ENCODE measurements around the gene KBTBD12.

The KBTBD12 gene

DNA sequence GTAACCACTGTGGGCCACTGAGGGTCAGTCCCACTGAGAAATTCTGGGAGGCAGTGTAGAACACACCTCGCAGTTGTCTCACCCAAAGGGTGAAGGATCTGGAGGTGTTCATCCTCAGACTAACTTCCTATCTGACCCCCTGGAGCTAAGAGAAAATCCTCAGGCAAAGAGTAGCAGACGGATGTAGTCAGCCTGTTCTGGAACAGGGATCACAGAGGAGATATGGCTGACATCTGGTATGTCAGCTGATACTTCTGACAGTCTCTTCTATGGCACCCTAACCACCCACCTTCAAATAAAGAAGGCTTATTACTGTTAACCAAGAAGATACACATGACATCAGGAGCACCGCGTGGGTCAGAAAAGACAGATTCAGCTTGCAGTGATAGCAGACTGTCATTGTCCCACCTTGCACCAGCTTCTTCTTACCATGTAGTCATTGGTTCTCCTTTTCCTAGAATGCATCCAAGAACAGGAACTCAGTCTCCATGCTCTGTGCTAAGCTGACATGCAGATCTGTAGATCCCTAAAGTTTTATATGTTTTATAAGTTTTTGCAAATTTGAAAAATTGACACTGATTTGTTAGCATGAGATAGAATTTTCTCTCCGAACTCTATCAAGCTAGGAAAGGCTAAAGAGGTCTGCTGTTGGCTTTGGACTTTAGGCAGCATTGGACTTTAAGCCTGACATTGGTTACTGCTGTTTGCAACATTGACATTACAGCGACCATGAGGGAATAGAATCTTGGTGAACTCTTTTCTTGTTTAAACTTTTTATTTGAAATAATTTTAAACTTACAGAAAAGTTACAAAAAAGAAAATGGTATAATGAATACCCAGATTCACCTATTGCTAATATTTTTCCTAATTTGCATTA, 60.4 kb downstream of the KBTBD12 start:
- Mint-ChIP-seq H3K9me3 (no peaks in the 10 kb centered on the region), H3K4me3 (no peak overlapping the region), H3K27me3 (peaks cover 12% of the 10 kb centered on the region), H3K4me1 (ENCODE audit: low read depth) (no peaks in the 10 kb centered on the region), H3K27ac (no peak overlapping the region), H3K36me3 (ENCODE audit: low read depth) (no peaks in the 10 kb centered on the region)

- Mint-ChIP-seq H3K36me3 (ENCODE audit: low read depth) (no peaks in the 10 kb centered on the region), H3K27me3 (peaks cover 5% of the 10 kb centered on the region), H3K4me1 (ENCODE audit: low read depth) (no peaks in the 10 kb centered on the region), H3K27ac (no peak overlapping the region), H3K4me3 (no peak overlapping the region), H3K9me3 (no peaks in the 10 kb centered on the region)
These were observed 63.6 kb downstream of the KBTBD12 start for GRCh38 chr3:127978636-127979035.

DNA sequence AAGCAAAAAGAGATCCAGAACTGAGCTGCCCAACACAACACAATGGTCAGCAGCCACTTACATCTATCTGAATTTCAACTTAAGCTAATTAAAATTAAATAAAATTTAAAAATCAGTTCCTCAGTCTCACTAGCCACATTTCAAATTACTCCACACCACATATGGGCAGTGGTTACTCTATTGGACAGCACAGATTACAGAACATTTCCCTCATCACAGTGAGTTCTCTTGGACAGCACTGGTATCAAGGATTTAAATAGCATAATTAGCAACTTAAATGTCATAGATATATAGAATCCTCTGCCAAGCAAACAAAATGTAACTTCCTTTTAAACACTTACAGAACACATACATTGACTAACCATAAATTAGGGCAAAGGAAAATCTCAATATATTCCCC, 64.4 kb downstream of the KBTBD12 start:
- no peaks in the 10 kb centered on the region for H3K9me3 Mint-ChIP-seq
- no peak overlapping the region for H3K27ac Mint-ChIP-seq
- no peaks in the 10 kb centered on the region for H3K36me3 Mint-ChIP-seq (ENCODE audit: low read depth)
- no peak overlapping the region for H3K4me3 Mint-ChIP-seq
- peaks cover 5% of the 10 kb centered on the region for H3K27me3 Mint-ChIP-seq
- H3K4me1 Mint-ChIP-seq (ENCODE audit: low read depth) = no peaks in the 10 kb centered on the region

GRCh38 chr3:127981097-127981496, 66.1 kb downstream of the KBTBD12 start:
- peaks cover 4% of the 10 kb centered on the region for H3K27me3 Mint-ChIP-seq
- no peaks in the 10 kb centered on the region for H3K9me3 Mint-ChIP-seq
- no peak overlapping the region for H3K4me3 Mint-ChIP-seq
- H3K36me3 Mint-ChIP-seq (ENCODE audit: low read depth) = no peaks in the 10 kb centered on the region
- H3K4me1 Mint-ChIP-seq (ENCODE audit: low read depth) = no peaks in the 10 kb centered on the region
- H3K27ac Mint-ChIP-seq = no peak overlapping the region

DNA sequence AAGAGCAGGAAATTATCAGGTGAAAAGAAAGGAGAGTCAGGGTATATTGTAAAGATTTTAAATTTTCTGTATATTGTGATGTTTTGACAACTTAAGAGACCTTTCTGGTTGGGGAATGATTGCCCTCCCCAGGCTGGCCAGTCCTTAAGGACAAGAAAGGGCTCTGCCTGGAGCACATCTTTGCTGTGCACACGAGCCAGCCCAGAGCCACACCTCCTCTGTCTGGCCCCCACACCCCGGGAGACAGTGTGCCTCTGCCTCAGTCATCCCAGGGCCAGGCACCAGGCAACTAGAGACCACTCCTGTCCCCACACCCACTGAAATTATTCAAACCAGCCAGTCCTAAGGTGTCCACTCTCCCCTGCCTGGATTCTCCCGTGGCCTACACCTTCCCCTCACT, 67.1 kb downstream of the KBTBD12 start:
- Mint-ChIP-seq H3K27ac (no peak overlapping the region), H3K4me1 (ENCODE audit: low read depth) (no peaks in the 10 kb centered on the region), H3K9me3 (no peaks in the 10 kb centered on the region), H3K36me3 (ENCODE audit: low read depth) (no peaks in the 10 kb centered on the region), H3K27me3 (peaks cover 2% of the 10 kb centered on the region), H3K4me3 (no peak overlapping the region)

DNA sequence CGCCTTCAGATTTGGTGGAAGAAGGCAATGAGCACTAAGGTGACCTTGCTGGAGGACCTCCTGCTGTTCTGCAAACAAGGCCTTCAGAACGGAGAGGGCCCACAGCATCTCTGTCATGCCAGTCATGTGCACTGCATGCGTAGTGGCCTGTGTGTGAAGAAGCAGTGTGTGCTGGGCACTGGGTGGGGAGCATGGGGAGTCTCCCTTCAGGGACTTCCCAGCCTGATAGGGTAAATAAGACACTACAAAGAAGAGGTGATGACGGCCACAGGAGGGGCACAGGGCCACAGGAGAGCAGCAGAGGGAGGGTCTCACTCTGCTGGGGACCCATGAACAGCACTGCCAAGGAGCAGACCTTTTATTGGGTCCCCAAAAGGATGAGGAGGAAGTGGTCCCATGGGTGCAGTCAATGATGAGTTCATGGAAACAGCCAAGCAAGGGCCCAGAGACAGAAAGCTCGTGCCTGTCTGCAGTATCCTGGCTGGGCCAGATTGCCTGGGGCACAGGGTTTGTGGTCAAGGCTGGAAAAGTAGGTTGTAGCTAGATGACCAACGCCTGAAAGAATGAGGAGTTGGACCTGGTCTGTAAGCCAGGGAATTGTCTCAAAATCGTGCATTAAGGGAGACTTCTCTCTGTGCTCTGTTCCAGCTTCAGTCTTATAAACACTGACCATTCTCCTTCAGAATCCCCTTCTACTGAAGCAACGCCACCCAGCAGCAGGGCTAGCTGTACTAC, 69.4 kb downstream of the KBTBD12 start:
- Mint-ChIP-seq H3K27ac (no peak overlapping the region), H3K4me3 (no peak overlapping the region), H3K9me3 (no peaks in the 10 kb centered on the region), H3K4me1 (ENCODE audit: low read depth) (no peaks in the 10 kb centered on the region), H3K36me3 (ENCODE audit: low read depth) (no peaks in the 10 kb centered on the region), H3K27me3 (peaks cover 4% of the 10 kb centered on the region)

GRCh38 chr3:127985216-127985615, 70.2 kb downstream of the KBTBD12 start:
- Mint-ChIP-seq H3K36me3 (ENCODE audit: low read depth) (no peaks in the 10 kb centered on the region), H3K27ac (no peak overlapping the region), H3K4me3 (no peak overlapping the region), H3K4me1 (ENCODE audit: low read depth) (no peaks in the 10 kb centered on the region), H3K27me3 (peaks cover 4% of the 10 kb centered on the region), H3K9me3 (no peaks in the 10 kb centered on the region)

GRCh38 chr3:127985655-127986225, 70.7 kb downstream of the KBTBD12 start:
- no peak overlapping the region for H3K27ac Mint-ChIP-seq
- H3K9me3 Mint-ChIP-seq = no peaks in the 10 kb centered on the region
- no peak overlapping the region for H3K4me3 Mint-ChIP-seq
- no peaks in the 10 kb centered on the region for H3K4me1 Mint-ChIP-seq (ENCODE audit: low read depth)
- no peaks in the 10 kb centered on the region for H3K36me3 Mint-ChIP-seq (ENCODE audit: low read depth)
- H3K27me3 Mint-ChIP-seq = peaks cover 4% of the 10 kb centered on the region

DNA sequence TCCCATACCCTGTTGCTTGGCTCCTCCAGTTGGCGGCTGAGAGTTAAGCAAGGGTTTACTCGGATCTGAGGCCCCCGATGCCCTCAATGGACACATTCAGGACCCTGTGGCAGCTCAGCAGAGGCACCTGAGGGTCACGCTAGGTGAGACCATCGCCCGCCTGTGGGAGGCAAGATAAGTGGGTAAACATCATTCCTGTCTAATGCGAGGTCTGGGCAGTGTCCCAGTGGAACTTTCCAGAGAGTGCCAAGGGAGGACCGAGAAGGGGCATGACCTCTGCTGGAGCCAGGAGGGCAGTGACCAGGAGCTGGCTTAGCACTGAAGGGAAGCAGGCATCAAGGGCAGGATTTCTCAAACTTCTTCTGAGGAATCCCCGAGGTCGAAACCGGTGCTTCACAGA, 71.8 kb downstream of the KBTBD12 start:
- H3K4me1 Mint-ChIP-seq (ENCODE audit: low read depth) = no peaks in the 10 kb centered on the region
- no peak overlapping the region for H3K27ac Mint-ChIP-seq

DNA sequence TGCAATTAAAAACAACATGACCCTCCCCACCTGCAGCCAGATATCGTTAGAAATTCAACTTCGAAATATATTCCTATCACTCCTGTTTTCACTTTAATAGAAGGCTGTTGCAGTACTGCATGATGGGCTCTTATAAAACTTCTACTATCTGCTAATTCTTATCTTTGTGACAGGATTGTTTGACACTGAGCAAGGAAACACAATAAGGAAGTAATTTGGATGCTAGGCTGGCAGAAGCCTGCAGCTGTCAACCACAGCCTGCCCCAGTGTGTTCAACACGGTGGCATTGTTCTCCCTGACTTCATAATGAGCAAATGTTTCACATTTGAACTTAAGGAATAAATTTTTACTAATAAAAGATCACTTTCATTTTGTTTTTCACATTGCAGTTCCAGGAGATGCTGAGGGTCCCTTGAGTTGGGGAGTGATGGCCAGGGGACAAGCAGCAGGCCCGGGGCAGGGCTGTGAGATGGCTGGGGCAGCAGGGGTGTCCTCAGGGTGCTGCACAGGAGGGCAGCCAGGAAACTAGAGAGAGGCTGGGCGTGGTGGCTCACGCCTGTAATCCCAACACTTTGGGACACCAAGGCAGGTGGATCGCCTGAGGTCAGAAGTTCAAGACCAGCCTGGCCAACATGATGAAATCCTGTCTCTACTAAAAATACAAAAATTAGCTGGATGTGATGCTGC, 72.4 kb downstream of the KBTBD12 start:
- Mint-ChIP-seq H3K36me3 (ENCODE audit: low read depth) (no peaks in the 10 kb centered on the region), H3K27me3 (peaks cover 4% of the 10 kb centered on the region), H3K4me3 (no peak overlapping the region), H3K9me3 (no peaks in the 10 kb centered on the region), H3K4me1 (ENCODE audit: low read depth) (no peaks in the 10 kb centered on the region), H3K27ac (no peak overlapping the region)

More for the DNA sequence above, 71.8 kb downstream of the KBTBD12 start:
- Mint-ChIP-seq H3K9me3 (no peaks in the 10 kb centered on the region), H3K27me3 (peaks cover 4% of the 10 kb centered on the region), H3K36me3 (ENCODE audit: low read depth) (no peaks in the 10 kb centered on the region), H3K4me3 (no peak overlapping the region)

DNA sequence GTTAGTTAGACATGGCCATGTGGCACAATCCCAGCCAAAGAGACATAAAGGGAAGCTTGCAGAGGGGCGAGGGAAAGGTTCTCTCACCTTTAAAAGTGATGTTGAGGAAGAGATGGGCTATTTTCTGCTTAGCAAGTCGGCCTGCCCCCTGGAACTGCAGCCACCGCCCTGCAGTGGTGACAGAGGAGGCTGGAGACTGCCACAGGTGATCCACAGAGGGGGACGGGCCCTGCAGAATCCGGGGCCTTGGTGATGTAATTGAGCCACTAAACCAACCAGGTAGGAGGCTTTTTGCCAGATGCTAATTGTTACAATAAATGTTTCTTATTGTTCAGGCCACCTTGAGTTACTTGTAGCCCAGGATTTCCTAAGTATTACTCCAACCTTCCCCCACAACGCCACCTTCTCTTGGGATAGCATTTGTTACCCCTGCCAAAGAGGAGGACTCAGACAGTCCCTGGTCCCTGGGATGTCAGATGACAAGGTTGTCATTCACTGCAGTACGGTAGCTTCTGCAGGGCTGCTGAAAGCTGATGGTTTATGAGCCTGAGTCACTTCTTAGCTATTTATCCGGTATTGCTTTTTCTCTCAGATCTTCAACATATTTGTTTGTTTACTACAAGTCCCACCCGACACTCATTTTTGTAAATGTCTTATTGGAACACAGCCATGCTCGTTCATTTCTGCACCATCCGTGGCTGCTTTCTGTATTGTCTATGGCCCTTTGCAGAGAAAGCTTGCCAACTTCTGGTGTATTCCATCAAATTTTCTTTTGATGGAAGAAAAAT, 73.9 kb downstream of the KBTBD12 start:
- Mint-ChIP-seq H3K27me3 (peaks cover 4% of the 10 kb centered on the region), H3K9me3 (no peaks in the 10 kb centered on the region), H3K4me1 (ENCODE audit: low read depth) (no peaks in the 10 kb centered on the region), H3K4me3 (no peak overlapping the region), H3K36me3 (ENCODE audit: low read depth) (no peaks in the 10 kb centered on the region), H3K27ac (no peak overlapping the region)

DNA sequence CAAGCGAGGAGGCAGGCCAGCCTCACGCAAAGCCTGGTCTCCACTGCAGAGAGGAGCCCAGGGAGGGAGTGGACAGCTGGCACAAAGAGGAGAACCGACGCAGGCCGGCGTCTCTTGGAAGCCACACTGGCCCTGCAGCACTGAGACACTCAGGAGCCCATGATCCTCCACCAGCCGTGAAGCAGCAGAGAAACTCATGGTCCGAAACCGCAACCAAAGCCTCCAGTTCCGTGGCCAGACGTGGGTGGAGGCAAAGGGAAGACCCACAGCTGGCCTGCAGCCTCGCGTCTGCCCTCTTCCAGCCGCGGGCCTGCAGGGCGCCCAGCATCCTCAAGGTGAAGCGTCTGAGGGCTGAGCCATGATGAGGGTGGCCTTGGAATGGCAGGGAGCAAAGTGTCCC, 75.0 kb downstream of the KBTBD12 start:
- no peak overlapping the region for H3K4me3 Mint-ChIP-seq

DNA sequence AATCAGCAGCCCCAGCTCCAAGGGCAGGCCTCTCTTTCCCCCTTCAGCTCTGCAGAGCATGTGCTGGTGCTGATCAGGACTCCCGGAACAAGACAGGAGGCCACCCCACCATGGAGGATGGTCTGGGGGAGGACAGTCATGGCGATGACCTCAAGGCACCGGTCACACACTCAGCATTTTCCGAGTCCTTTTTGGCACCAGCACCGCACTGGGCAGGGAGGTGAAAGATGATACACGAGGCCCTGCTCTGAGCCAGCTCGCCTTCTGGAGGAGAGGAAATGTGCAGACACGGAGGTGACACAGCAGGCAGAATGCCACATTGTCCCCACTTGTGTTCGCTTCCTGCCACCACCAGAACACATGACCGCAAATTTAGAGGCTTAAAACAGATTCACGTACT, 75.4 kb downstream of the KBTBD12 start:
- H3K27ac Mint-ChIP-seq = no peak overlapping the region
- H3K36me3 Mint-ChIP-seq (ENCODE audit: low read depth) = no peaks in the 10 kb centered on the region
- H3K4me3 Mint-ChIP-seq = no peak overlapping the region
- H3K9me3 Mint-ChIP-seq = no peaks in the 10 kb centered on the region
- no peaks in the 10 kb centered on the region for H3K4me1 Mint-ChIP-seq (ENCODE audit: low read depth)
- H3K27me3 Mint-ChIP-seq = peaks cover 4% of the 10 kb centered on the region

More for the DNA sequence above, 75.0 kb downstream of the KBTBD12 start:
- no peaks in the 10 kb centered on the region for H3K4me1 Mint-ChIP-seq (ENCODE audit: low read depth)
- no peaks in the 10 kb centered on the region for H3K36me3 Mint-ChIP-seq (ENCODE audit: low read depth)
- H3K27me3 Mint-ChIP-seq = peaks cover 4% of the 10 kb centered on the region
- H3K9me3 Mint-ChIP-seq = no peaks in the 10 kb centered on the region
- H3K27ac Mint-ChIP-seq = no peak overlapping the region

DNA sequence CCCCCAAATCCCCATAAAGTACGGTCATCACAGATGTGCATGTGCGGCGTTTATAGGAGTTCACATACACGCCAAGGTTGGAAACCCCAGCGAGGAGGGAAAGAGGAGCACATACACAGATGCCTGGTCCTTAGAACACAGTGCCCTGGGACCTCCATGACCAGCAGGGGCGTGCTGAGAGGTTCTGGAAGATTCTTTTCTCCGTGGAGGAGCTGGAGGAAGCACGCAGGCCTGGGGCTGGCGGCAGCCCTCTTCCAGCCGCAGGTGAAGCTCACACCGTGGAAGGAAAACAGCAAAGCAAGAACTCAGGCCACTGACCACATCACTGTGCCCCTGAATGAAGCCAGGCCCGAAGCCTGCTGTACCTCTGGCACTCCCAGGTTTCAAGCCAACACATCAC, 76.2 kb downstream of the KBTBD12 start:
- H3K27me3 Mint-ChIP-seq = peaks cover 4% of the 10 kb centered on the region
- no peaks in the 10 kb centered on the region for H3K9me3 Mint-ChIP-seq
- no peaks in the 10 kb centered on the region for H3K4me1 Mint-ChIP-seq (ENCODE audit: low read depth)
- no peak overlapping the region for H3K4me3 Mint-ChIP-seq
- H3K27ac Mint-ChIP-seq = no peak overlapping the region
- H3K36me3 Mint-ChIP-seq (ENCODE audit: low read depth) = no peaks in the 10 kb centered on the region
